Hematopoietic multipotent progenitor cell treated with erythropoietin and hydrocortisone succinate and interleukin-3 and kit ligand, for 4 days (in vitro differentiated cells): Measurements from ENCODE around the gene GORASP1.
A peak's percentile ranks its signal among the peaks of the same experiment; 100 is the strongest.

Source experiments
- DNase-seq: peaks from one replicate; pipeline ENCODE4 v3.0.0-alpha.2; 2015

Gene GORASP1

GRCh38 chr3:39124876-39125840 is 17.7 kb upstream of the GORASP1 start:
- no peak for DNase-seq

GRCh38 chr3:39122813-39123212 is 15.4 kb upstream of the GORASP1 start:
- DNase-seq: no peak

GRCh38 chr3:39121621-39122020 is 14.2 kb upstream of the GORASP1 start:
- DNase-seq: peak; percentile 66

GRCh38 chr3:39118931-39119660 is 11.7 kb upstream of the GORASP1 start:
- no peak for DNase-seq

- peak; percentile 55 for DNase-seq
Observed at GRCh38 chr3:39118079-39118478, 10.7 kb upstream of the GORASP1 start.

GRCh38 chr3:39115870-39116269 is 8.4 kb upstream of the GORASP1 start:
- DNase-seq: no peak

GRCh38 chr3:39114456-39114855 is 7.0 kb upstream of the GORASP1 start:
- DNase-seq: no peak

GRCh38 chr3:39113291-39113690 is 5.9 kb upstream of the GORASP1 start:
- no peak for DNase-seq

GRCh38 chr3:39112535-39112934 is 5.1 kb upstream of the GORASP1 start:
- no peak for DNase-seq

GRCh38 chr3:39112113-39112512 is 4.7 kb upstream of the GORASP1 start:
- DNase-seq: no peak

- DNase-seq: peak; percentile 53
Observed at GRCh38 chr3:39110041-39110639, 2.7 kb upstream of the GORASP1 start.

- no peak for DNase-seq
Observed at GRCh38 chr3:39109086-39109485, 1.7 kb upstream of the GORASP1 start.

- DNase-seq: peak; percentile 22
Observed at GRCh38 chr3:39108200-39108710, 828 bp upstream of the GORASP1 start.

GRCh38 chr3:39106851-39107387 is 508 bp downstream of the GORASP1 start:
- DNase-seq: peak; percentile 40

- DNase-seq: peak; percentile 43
Observed at GRCh38 chr3:39106281-39106811, 1.1 kb downstream of the GORASP1 start.

GRCh38 chr3:39105687-39106063 is 1.8 kb downstream of the GORASP1 start:
- DNase-seq: no peak

GRCh38 chr3:39104961-39105686 is 2.3 kb downstream of the GORASP1 start:
- peak; percentile 8 for DNase-seq

GRCh38 chr3:39103791-39104552 is 3.5 kb downstream of the GORASP1 start:
- DNase-seq: no peak

- peak; percentile 55 for DNase-seq
Observed at GRCh38 chr3:39103324-39103693, 4.1 kb downstream of the GORASP1 start.

- DNase-seq: no peak
Observed at GRCh38 chr3:39102504-39103323, 4.7 kb downstream of the GORASP1 start.
